Activated T-cell treated with anti-CD3 and anti-CD28 coated beads, Interleukin-2, amount 50 U/mL, for 24 hours (primary cell): ENCODE results near the gene SMLR1.

Source experiments
- DNase-seq: peaks from one replicate; pipeline ENCODE4 v3.0.0-alpha.2; 2020
- H3K27ac Mint-ChIP-seq: 2 replicates; pipeline ENCODE4 v1.8.0; 2020; ENCODE audit warnings: mild to moderate bottlenecking, mixed read lengths
- H3K27me3 Mint-ChIP-seq: 2 replicates; pipeline ENCODE4 v1.8.0; 2020; ENCODE audit warnings: mixed read lengths
- H3K36me3 Mint-ChIP-seq: 2 replicates; pipeline ENCODE4 v1.8.0; 2020; ENCODE audit warnings: low read depth, mixed read lengths
- H3K4me1 Mint-ChIP-seq: 2 replicates; pipeline ENCODE4 v1.8.0; 2020; ENCODE audit warnings: low read depth, mixed read lengths
- H3K4me3 Mint-ChIP-seq: 2 replicates; pipeline ENCODE4 v1.8.0; 2020; ENCODE audit warnings: mild to moderate bottlenecking, moderate library complexity, mixed read lengths
- H3K9me3 Mint-ChIP-seq: 2 replicates; pipeline ENCODE4 v1.8.0; 2020; ENCODE audit warnings: mixed read lengths

Gene SMLR1

GRCh38 chr6:130836055-130836640 is 8.9 kb downstream of the SMLR1 start:
- Mint-ChIP-seq H3K4me1 (no peaks in the 10 kb centered on the region), H3K27ac (no peak overlapping the region), H3K36me3 (no peaks in the 10 kb centered on the region), H3K4me3 (no peak overlapping the region), H3K27me3 (no peaks in the 10 kb centered on the region), H3K9me3 (no peaks in the 10 kb centered on the region)
- DNase-seq = no peak

GRCh38 chr6:130837067-130837466 is 9.9 kb downstream of the SMLR1 start:
- Mint-ChIP-seq H3K9me3 (no peaks in the 10 kb centered on the region), H3K36me3 (no peaks in the 10 kb centered on the region), H3K4me3 (no peak overlapping the region), H3K4me1 (no peaks in the 10 kb centered on the region), H3K27ac (no peak overlapping the region), H3K27me3 (no peaks in the 10 kb centered on the region)
- no peak for DNase-seq

- H3K4me1 Mint-ChIP-seq = no peaks in the 10 kb centered on the region
- H3K27me3 Mint-ChIP-seq = no peaks in the 10 kb centered on the region
- no peak for DNase-seq
- H3K36me3 Mint-ChIP-seq = no peaks in the 10 kb centered on the region
- no peaks in the 10 kb centered on the region for H3K9me3 Mint-ChIP-seq
- H3K27ac Mint-ChIP-seq = no peak overlapping the region
- no peak overlapping the region for H3K4me3 Mint-ChIP-seq
Measured at GRCh38 chr6:130838250-130838860, 11.1 kb downstream of the SMLR1 start.

- Mint-ChIP-seq H3K4me1 (no peaks in the 10 kb centered on the region), H3K9me3 (no peaks in the 10 kb centered on the region), H3K27ac (no peak overlapping the region), H3K36me3 (no peaks in the 10 kb centered on the region), H3K4me3 (no peak overlapping the region), H3K27me3 (no peaks in the 10 kb centered on the region)
- no peak for DNase-seq
Measured at GRCh38 chr6:130838951-130839350, 11.7 kb downstream of the SMLR1 start.

- Mint-ChIP-seq H3K27ac (no peak overlapping the region), H3K36me3 (no peaks in the 10 kb centered on the region), H3K9me3 (no peaks in the 10 kb centered on the region), H3K4me1 (no peaks in the 10 kb centered on the region), H3K4me3 (no peak overlapping the region), H3K27me3 (no peaks in the 10 kb centered on the region)
- DNase-seq = no peak
Measured at GRCh38 chr6:130839379-130839778, 12.2 kb downstream of the SMLR1 start.

- Mint-ChIP-seq H3K27ac (no peak overlapping the region), H3K36me3 (no peaks in the 10 kb centered on the region), H3K27me3 (no peaks in the 10 kb centered on the region), H3K9me3 (no peaks in the 10 kb centered on the region), H3K4me3 (no peak overlapping the region), H3K4me1 (no peaks in the 10 kb centered on the region)
- DNase-seq = no peak
Measured at GRCh38 chr6:130840050-130840449, 12.8 kb downstream of the SMLR1 start.

- H3K9me3 Mint-ChIP-seq = no peaks in the 10 kb centered on the region
- H3K27ac Mint-ChIP-seq = no peak overlapping the region
- H3K27me3 Mint-ChIP-seq = no peaks in the 10 kb centered on the region
- H3K36me3 Mint-ChIP-seq = no peaks in the 10 kb centered on the region
- DNase-seq = no peak
- H3K4me3 Mint-ChIP-seq = no peak overlapping the region
- no peaks in the 10 kb centered on the region for H3K4me1 Mint-ChIP-seq
Measured at GRCh38 chr6:130841128-130841728, 14.0 kb downstream of the SMLR1 start.

GRCh38 chr6:130843575-130844320 is 16.5 kb downstream of the SMLR1 start:
- Mint-ChIP-seq H3K36me3 (no peaks in the 10 kb centered on the region), H3K27me3 (no peaks in the 10 kb centered on the region), H3K4me3 (no peak overlapping the region), H3K9me3 (no peaks in the 10 kb centered on the region), H3K4me1 (peaks cover 2% of the 10 kb centered on the region), H3K27ac (no peak overlapping the region)
- DNase-seq = no peak

- Mint-ChIP-seq H3K4me3 (no peak overlapping the region), H3K4me1 (peaks cover 7% of the 10 kb centered on the region), H3K9me3 (no peaks in the 10 kb centered on the region), H3K27ac (no peak overlapping the region), H3K27me3 (no peaks in the 10 kb centered on the region), H3K36me3 (no peaks in the 10 kb centered on the region)
- no peak for DNase-seq
Measured at GRCh38 chr6:130846501-130846900, 19.3 kb downstream of the SMLR1 start.

- Mint-ChIP-seq H3K27me3 (no peaks in the 10 kb centered on the region), H3K9me3 (no peaks in the 10 kb centered on the region), H3K4me3 (no peak overlapping the region), H3K27ac (no peak overlapping the region), H3K4me1 (peaks cover 7% of the 10 kb centered on the region), H3K36me3 (no peaks in the 10 kb centered on the region)
- no peak for DNase-seq
Measured at GRCh38 chr6:130847001-130847910, 20.1 kb downstream of the SMLR1 start.

- Mint-ChIP-seq H3K9me3 (no peaks in the 10 kb centered on the region), H3K4me3 (no peak overlapping the region), H3K36me3 (no peaks in the 10 kb centered on the region), H3K27me3 (no peaks in the 10 kb centered on the region), H3K27ac (no peak overlapping the region), H3K4me1 (peaks cover 7% of the 10 kb centered on the region)
- no peak for DNase-seq
Measured at GRCh38 chr6:130848945-130849344, 21.7 kb downstream of the SMLR1 start.

GRCh38 chr6:130849594-130849993 is 22.4 kb downstream of the SMLR1 start:
- Mint-ChIP-seq H3K27ac (no peak overlapping the region), H3K4me1 (peaks cover 7% of the 10 kb centered on the region)

GRCh38 chr6:130851026-130851425 is 23.8 kb downstream of the SMLR1 start:
- Mint-ChIP-seq H3K27ac (no peak overlapping the region), H3K27me3 (no peaks in the 10 kb centered on the region), H3K4me1 (peaks cover 7% of the 10 kb centered on the region), H3K9me3 (no peaks in the 10 kb centered on the region), H3K36me3 (no peaks in the 10 kb centered on the region), H3K4me3 (no peak overlapping the region)
- DNase-seq = no peak

More at GRCh38 chr6:130849594-130849993, 22.4 kb downstream of the SMLR1 start:
- Mint-ChIP-seq H3K9me3 (no peaks in the 10 kb centered on the region), H3K36me3 (no peaks in the 10 kb centered on the region), H3K4me3 (no peak overlapping the region), H3K27me3 (no peaks in the 10 kb centered on the region)
- DNase-seq = no peak

- Mint-ChIP-seq H3K27me3 (no peaks in the 10 kb centered on the region), H3K4me1 (peaks cover 7% of the 10 kb centered on the region)
Measured at GRCh38 chr6:130852844-130853554, 25.8 kb downstream of the SMLR1 start.

More at GRCh38 chr6:130852844-130853554, 25.8 kb downstream of the SMLR1 start:
- Mint-ChIP-seq H3K36me3 (no peaks in the 10 kb centered on the region), H3K9me3 (no peaks in the 10 kb centered on the region), H3K4me3 (no peak overlapping the region), H3K27ac (no peak overlapping the region)
- DNase-seq = no peak
